Endothelial cell of umbilical vein (primary cell): ENCODE measurements around the gene PLA2G2E. TPM values are rescaled to one million over a fixed set of nuclear protein-coding genes. Genes with fewer than 3 reads are reported as not detected.

Source experiments
- BruUV-seq: library from RNA; stranded (reverse); fragments of 400-500 nt; replicated peaks from 2 replicates; lab custom pipeline; 2021; lab: Mats Ljungman, UMichigan
- CTCF ChIA-PET: fragments of 300-600, 350-600 bp; sonication (Branson Sonifier 250); formaldehyde crosslinking; loops from one replicate; lab custom pipeline; 2021; ENCODE audit warnings: antibody characterized with exemption, inconsistent platforms; lab: Charles Lee
- POLR2A ChIA-PET: fragments of 300-600, 350-600 bp; sonication (Branson Sonifier 250); formaldehyde crosslinking; loops from one replicate; lab custom pipeline; 2021; ENCODE audit warnings: antibody characterized with exemption, inconsistent platforms; lab: Charles Lee
- DNase-seq: peaks from one replicate; pipeline ENCODE4 v3.0.0-alpha.2; 2011; ENCODE audit warnings: low read depth, low spot score
- FAIRE-seq: peaks from 2 replicates; lab custom pipeline; 2011; peaks lifted over from hg19 to GRCh38; lab: Jason Lieb, UNC
- H2AFZ ChIP-seq: 2 replicates; pipeline ENCODE4 v1.6.0; 2012; ENCODE audit warnings: low read depth, low read length, control low read depth, inconsistent platforms
- H3K27ac ChIP-seq: 2 replicates; pipeline ENCODE4 v1.5.1; 2011; ENCODE audit warnings: low read depth, mild to moderate bottlenecking, control low read depth, low read length, moderate library complexity; ENCODE audit not compliant: insufficient read depth
- H3K27me3 ChIP-seq, 2 experiments: 2 replicates each; pipeline versions ENCODE4 v1.6.0 to v1.6.1; 2011; ENCODE audit warnings: low read length in 2 of 2, mixed read lengths in 1 of 2; ENCODE audit not compliant: control insufficient read depth in 2 of 2, insufficient read depth in 2 of 2
- H3K36me3 ChIP-seq, 2 experiments: 2 replicates in 1 of 2; 3 replicates in 1 of 2; pipeline ENCODE4 v1.5.1; 2011; ENCODE audit warnings: low read length in 2 of 2, mild to moderate bottlenecking in 1 of 2, moderate library complexity in 1 of 2; ENCODE audit not compliant: control insufficient read depth in 2 of 2, insufficient read depth in 2 of 2; ENCODE audit errors: extremely low read depth in 1 of 2
- H3K4me1 ChIP-seq: 3 replicates; pipeline ENCODE4 v1.5.1; 2011; ENCODE audit warnings: mild to moderate bottlenecking, low read length; ENCODE audit not compliant: control insufficient read depth, insufficient read depth; ENCODE audit errors: extremely low read depth
- H3K4me2 ChIP-seq: 2 replicates; pipeline ENCODE4 v1.6.1; 2011; ENCODE audit warnings: low read length, control low read depth, mixed read lengths; ENCODE audit not compliant: insufficient read depth
- H3K4me3 ChIP-seq, 3 experiments: fragments of 200-600 bp in 1 of 3; sonication (generic), shearing (Covaris generic) in 1 of 3; replicated peaks in 1 of 3; 2 replicates each; pipeline ENCODE4 v1.5.1; 2011 to 2016; ENCODE audit warnings: control low read depth in 3 of 3, low read length in 3 of 3, mild to moderate bottlenecking in 2 of 3, inconsistent platforms in 1 of 3, low read depth in 1 of 3, moderate library complexity in 1 of 3; ENCODE audit not compliant: insufficient read depth in 1 of 3
- H3K79me2 ChIP-seq: 2 replicates; pipeline ENCODE4 v1.6.0; 2012; ENCODE audit warnings: low read length, inconsistent platforms; ENCODE audit not compliant: control insufficient read depth, insufficient read depth
- H3K9ac ChIP-seq: replicated peaks from 2 replicates; pipeline ENCODE3; 2011; ENCODE audit warnings: low read length, control low read depth; ENCODE audit not compliant: insufficient read depth; ENCODE audit errors: extremely low read depth
- H3K9me1 ChIP-seq: replicated peaks from 3 replicates; pipeline ENCODE4 v1.6.0; 2011; ENCODE audit warnings: mild to moderate bottlenecking, low read length; ENCODE audit not compliant: control insufficient read depth, insufficient read depth; ENCODE audit errors: extremely low read depth
- H3K9me3 ChIP-seq: replicated peaks from 2 replicates; pipeline ENCODE4 v1.5.1; 2012; ENCODE audit warnings: low read length, inconsistent platforms; ENCODE audit not compliant: control insufficient read depth, insufficient read depth
- H4K20me1 ChIP-seq: replicated peaks from 2 replicates; pipeline ENCODE3; 2011; ENCODE audit warnings: mild to moderate bottlenecking, low read length; ENCODE audit not compliant: control insufficient read depth, insufficient read depth; ENCODE audit errors: extremely low read depth
- EZH2 ChIP-seq: IDR thresholded peaks from 2 replicates; pipeline ENCODE4 v1.6.1; 2012; ENCODE audit warnings: borderline replicate concordance, low read depth, mild to moderate bottlenecking, moderate library complexity, low read length, inconsistent platforms; ENCODE audit not compliant: severe bottlenecking
- FOS ChIP-seq: IDR thresholded peaks from 2 replicates; pipeline ENCODE4 v1.6.1; 2011; ENCODE audit warnings: mild to moderate bottlenecking, low read length, moderate library complexity, borderline replicate concordance; ENCODE audit not compliant: insufficient read depth
- GATA2 ChIP-seq: IDR thresholded peaks from 2 replicates; pipeline ENCODE4 v1.7.0; 2011; ENCODE audit warnings: low read depth, mild to moderate bottlenecking, moderate library complexity, mixed read lengths, low read length; ENCODE audit not compliant: insufficient read length, insufficient read depth
- JUN ChIP-seq: IDR thresholded peaks from 2 replicates; pipeline ENCODE4 v1.6.1; 2011; ENCODE audit warnings: borderline replicate concordance, low read depth; ENCODE audit not compliant: insufficient read length, insufficient read depth
- MAX ChIP-seq: IDR thresholded peaks from 2 replicates; pipeline ENCODE4 v1.6.1; 2011; ENCODE audit not compliant: insufficient read depth, insufficient read length
- MYC ChIP-seq: IDR thresholded peaks from one replicate; pipeline ENCODE4 v1.6.1; 2011; ENCODE audit warnings: mild to moderate bottlenecking, low read depth, low read length
- POLR2A ChIP-seq: IDR thresholded peaks from 2 replicates; pipeline ENCODE4 v1.6.1; 2012; ENCODE audit warnings: low read depth, mild to moderate bottlenecking, control low read depth, low read length
- POLR2AphosphoS5 ChIP-seq: IDR thresholded peaks from 2 replicates; pipeline ENCODE4 v1.6.1; 2012; ENCODE audit warnings: low read depth, mild to moderate bottlenecking, control low read depth, low read length, moderate library complexity; ENCODE audit not compliant: insufficient read depth
- dilution Hi-C: fragments of 300-500 bp; cut with MboI; formaldehyde crosslinking; loops from one replicate; pipeline ENCODE4 v1.15.0; 2019; ENCODE audit warnings: low sequenced_read_pairs; ENCODE audit not compliant: extremely low pct_ligation_motif_present
- intact Hi-C: fragments of 100-400 bp; cut with micrococcal nuclease; formaldehyde crosslinking; loops from one replicate; pipeline ENCODE4 v1.10.0; 2022
- polyA plus RNA-seq, 4 experiments: library from polyadenylated mRNA; depleted of rRNA in 3 of 4; stranded (reverse) in 3 of 4; unstranded in 1 of 4; fragments of >200 nt; gene quantifications; 2 replicates each; pipeline versions ENCODE4 v1.2.1 to v1.2.3, GENCODE V29; 2011 to 2012; ENCODE audit warnings: missing spikeins in 1 of 4
- total RNA-seq: library from RNA; stranded (reverse); gene quantifications from 2 replicates; pipeline ENCODE4 v1.2.3, GENCODE V29; 2021
- TF ChIP-seq, protein P1 (sequence below), 2 donors: IDR thresholded peaks; 1 replicate in 1 of 2; 2 replicates in 1 of 2; pipeline ENCODE4 v1.5.1; 2011; ENCODE audit warnings: low read length in 2 of 2, mild to moderate bottlenecking in 2 of 2, moderate library complexity in 2 of 2, control low read depth in 1 of 2, inconsistent platforms in 1 of 2, low read depth in 1 of 2; ENCODE audit not compliant: insufficient read depth in 1 of 2; ENCODE audit errors: extremely low read depth in 1 of 2

The PLA2G2E gene
- total and polyA plus RNA-seq, 2 donors (not counting 3 experiments of a cell fraction or from before 2014, with no cell fraction given): not detected

GRCh38 chr1:19945914-19946313 is 22.5 kb upstream of the PLA2G2E start:
- intact Hi-C loops (no loop called here), dilution Hi-C loops (no loop called here)
- peaks cover 3% of the 10 kb centered on the region for H3K4me1 ChIP-seq
- H3K27me3 ChIP-seq: no peaks in the 10 kb centered on the region
- H3K27ac ChIP-seq: no peak overlapping the region
- no peak overlapping the region for H3K9ac ChIP-seq
- no peak overlapping the region for H2AFZ ChIP-seq
- H3K9me3 ChIP-seq: no peaks in the 10 kb centered on the region
- no peak for FAIRE-seq
- H3K36me3 ChIP-seq: no peaks in the 10 kb centered on the region
- H3K4me3 ChIP-seq: no peak overlapping the region
- POLR2A ChIA-PET: no interaction called here
- no peaks in the 10 kb centered on the region for H4K20me1 ChIP-seq
- no peak overlapping the region for H3K4me2 ChIP-seq
- CTCF ChIA-PET: interaction anchor here (0.9 to 1.3 kb wide), 3 partner anchors 10 to 28 kb away, joined by 3 read pairs; no protein-coding TSS in a partner anchor
- no peak for TF ChIP-seq POLR2A
- no peak for TF ChIP-seq MAX
- TF ChIP-seq POLR2AphosphoS5: no peak
- no peak for TF ChIP-seq FOS
- TF ChIP-seq, protein P1, sequence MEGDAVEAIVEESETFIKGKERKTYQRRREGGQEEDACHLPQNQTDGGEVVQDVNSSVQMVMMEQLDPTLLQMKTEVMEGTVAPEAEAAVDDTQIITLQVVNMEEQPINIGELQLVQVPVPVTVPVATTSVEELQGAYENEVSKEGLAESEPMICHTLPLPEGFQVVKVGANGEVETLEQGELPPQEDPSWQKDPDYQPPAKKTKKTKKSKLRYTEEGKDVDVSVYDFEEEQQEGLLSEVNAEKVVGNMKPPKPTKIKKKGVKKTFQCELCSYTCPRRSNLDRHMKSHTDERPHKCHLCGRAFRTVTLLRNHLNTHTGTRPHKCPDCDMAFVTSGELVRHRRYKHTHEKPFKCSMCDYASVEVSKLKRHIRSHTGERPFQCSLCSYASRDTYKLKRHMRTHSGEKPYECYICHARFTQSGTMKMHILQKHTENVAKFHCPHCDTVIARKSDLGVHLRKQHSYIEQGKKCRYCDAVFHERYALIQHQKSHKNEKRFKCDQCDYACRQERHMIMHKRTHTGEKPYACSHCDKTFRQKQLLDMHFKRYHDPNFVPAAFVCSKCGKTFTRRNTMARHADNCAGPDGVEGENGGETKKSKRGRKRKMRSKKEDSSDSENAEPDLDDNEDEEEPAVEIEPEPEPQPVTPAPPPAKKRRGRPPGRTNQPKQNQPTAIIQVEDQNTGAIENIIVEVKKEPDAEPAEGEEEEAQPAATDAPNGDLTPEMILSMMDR (IDR thresholded peaks at IDR 0.05; ENCODE audit: extremely low read depth in 1 of 2, insufficient read depth in 1 of 2, low read depth in 1 of 2, low read length in 2 of 2): no peak
- no peak for TF ChIP-seq GATA2
- TF ChIP-seq EZH2: no peak
- no peak for TF ChIP-seq MYC
- no peak for TF ChIP-seq JUN
- no peak for DNase-seq
- no peaks in the 10 kb centered on the region for H3K9me1 ChIP-seq
- H3K79me2 ChIP-seq: no peaks in the 10 kb centered on the region
- BruUV-seq: no TSS peak
